Inferior parietal cortex (tissue), 1 donor: ENCODE data around the gene FAM135A.
"Not testable (repeated sequence)": the region's sequence is repeated elsewhere in the genome, so short reads cannot be mapped to it uniquely, and the experiment has no call there.

Experiments
- DNase-seq: peaks from one replicate; pipeline ENCODE4 v3.0.0-alpha.2; 2016; ENCODE audit errors: extremely low spot score

Gene FAM135A

GRCh38 chr6:70459699-70460098 is 46.4 kb downstream of the FAM135A start:
- not testable (repeated sequence) for DNase-seq

DNA sequence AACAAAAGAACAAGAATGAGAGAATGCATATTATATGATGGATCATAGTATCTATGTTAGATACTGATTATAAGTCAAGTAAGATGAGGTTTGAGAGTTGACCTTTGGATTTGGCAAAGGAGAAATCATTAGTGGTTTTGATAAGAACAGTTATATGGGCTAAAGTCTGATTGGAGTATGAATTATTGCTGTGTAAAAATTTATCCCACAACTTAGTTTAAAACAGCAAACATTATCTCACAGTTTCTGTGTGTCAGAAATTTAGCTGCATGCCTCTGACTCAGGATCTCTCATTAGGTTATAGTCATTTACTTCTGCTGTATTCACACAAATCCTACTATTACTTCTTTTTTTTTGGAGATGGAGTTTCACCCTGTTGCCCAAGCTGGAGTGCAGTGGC is 56.7 kb downstream of the FAM135A start:
- DNase-seq, result no peak

- DNase-seq, result not testable (repeated sequence)
These were observed 57.2 kb downstream of the FAM135A start for GRCh38 chr6:70470510-70470909.

DNA sequence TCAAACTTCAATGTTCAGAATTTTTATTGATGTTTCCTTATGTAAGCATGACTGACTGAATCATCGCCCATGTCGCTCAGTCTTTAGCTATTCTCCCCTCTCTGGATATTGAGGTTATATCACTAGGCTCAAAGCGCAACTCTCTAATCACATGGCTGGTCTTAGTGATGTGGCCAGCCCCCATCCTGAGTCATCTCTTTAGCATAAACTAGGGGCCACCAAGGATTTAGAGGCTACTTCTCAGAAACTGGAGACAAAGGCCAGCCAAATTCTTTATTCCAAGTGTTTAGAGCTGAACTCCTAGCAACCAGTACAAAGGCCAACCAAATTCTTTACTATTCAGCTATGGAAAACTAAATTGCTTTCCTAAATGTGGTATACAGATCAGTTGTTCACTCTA is 61.4 kb downstream of the FAM135A start:
- DNase-seq, result no peak

DNA sequence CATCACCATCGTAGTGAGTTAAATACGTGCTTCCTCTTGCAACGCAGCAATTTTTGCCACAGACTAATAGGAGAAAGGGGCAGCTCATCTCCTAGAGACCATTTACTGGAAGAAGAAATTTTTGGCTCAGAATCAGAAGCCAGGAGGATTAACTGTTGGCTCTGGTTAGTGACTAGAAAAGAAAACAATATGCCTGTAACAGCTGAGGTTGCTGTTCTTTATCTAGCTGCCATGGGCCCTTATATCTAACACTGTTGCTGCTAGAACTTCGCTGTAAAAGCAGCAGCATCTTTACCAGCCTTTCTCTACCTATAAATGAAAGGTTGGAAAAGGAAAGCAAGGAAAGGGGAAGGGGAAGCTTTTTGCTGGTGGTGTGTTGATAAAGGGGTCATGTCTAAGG is 65.9 kb downstream of the FAM135A start:
- no peak for DNase-seq

DNA sequence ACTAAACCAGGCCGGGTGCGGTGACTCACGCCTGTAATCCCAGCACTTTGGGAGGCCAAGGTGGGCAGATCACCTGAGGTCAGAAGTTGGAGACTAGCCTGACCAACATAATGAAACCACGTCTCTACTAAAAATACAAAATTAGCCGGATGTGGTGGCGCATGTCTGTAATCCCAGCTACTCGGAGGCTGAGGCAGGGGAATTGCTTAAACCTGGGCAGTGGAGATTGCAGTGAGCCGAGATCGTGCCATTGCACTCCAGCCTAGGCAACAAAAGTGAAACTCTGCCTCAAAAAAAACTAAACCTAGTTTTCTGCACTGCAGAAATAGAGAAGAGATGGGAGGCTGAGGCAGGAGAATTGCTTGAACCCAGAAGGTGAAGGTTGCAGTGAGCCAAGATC is 73.3 kb downstream of the FAM135A start:
- DNase-seq, result not testable (repeated sequence)

DNA sequence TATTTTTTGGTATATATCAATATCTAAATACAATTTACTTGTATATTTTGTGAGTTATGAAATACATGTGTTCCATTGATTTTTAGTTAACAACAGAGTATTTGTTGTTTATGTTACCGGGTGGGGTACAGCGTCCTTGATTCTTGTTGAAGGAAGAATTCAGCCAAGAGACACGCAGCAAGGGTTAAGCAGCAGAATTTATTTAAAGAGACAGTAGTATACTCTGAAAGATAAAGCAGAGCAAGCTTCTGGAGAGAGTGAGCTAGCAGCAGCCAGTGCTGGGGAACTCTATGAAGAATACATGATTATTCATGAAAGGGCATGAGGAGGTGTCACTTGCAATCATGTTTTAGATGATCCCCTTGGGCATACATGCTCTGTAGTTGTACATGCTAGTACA is 76.1 kb downstream of the FAM135A start:
- no peak for DNase-seq

GRCh38 chr6:70494833-70495232 is 81.5 kb downstream of the FAM135A start:
- no peak for DNase-seq

GRCh38 chr6:70495790-70496189 is 82.5 kb downstream of the FAM135A start:
- not testable (repeated sequence) for DNase-seq

- no peak for DNase-seq
These were observed 89.2 kb downstream of the FAM135A start for GRCh38 chr6:70502484-70502883.

DNA sequence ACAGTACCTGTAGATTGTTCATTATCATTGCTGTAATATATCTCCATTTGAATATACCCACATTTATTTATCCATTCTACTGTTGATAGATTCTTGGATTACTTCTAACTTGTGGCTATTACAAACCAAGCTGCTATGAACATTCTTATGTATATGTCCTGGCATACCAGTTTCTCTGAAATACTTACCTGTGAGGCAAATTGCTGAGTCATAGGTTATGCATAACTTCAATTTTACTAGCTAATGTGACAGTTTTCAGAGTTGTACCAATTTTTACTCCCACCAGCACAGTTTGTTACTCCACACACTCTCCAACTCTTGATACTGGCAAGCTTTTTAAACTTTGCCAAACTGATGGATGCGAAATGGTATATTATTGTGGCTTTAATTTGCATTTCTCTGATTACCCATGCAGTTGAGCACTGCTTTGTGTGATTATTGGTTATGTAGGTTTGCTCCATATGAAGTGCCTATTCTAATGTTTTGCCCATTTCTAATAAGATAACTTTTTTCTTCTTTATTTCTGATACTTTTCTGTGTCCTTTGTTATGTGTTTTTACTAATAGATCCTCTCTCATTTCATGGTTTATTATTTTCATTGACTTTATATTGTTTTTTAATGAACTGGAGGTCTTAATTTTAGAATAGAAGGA is 90.6 kb downstream of the FAM135A start:
- DNase-seq, result no peak

DNA sequence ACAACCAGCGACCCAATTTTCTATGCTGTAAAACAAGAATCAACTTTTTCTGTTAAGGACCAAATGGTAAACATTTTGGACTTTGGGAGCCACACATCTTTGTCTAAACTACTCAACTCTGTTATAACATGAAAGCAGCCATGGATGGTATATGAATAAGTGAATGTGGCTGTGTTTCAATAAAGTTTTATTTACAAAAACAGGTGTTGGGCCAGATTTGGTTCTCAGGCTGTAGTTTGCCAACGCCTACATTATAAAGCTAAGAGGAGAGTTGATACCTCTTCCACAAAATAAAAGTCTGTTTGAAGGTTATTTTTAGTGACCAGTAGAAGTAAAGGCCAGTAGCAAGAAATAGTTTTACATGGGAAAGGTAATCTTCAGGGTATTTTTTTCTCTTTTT is 93.0 kb downstream of the FAM135A start:
- DNase-seq, result no peak

- no peak for DNase-seq
These were observed 93.9 kb downstream of the FAM135A start for GRCh38 chr6:70507161-70507560.

DNA sequence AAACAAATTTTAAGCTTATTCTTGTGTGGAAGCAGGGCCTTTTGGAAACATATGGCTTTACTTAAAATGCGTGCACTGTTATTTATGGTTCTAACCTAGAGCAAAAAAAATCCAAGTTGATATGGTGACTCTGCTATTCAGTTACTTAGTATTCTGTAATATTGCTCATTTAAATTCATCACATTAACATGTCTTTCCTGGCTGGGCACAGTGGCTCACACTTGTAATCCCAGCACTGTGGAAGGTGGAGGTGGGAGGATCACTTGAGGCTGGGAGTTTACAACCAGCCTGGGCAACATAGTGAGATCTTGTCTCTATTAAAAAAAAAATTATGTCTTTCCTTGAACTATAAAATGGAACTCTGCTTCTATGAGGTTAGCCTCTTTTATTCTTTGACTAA is 95.6 kb downstream of the FAM135A start:
- DNase-seq, result no peak

GRCh38 chr6:70510600-70510999 is 97.3 kb downstream of the FAM135A start:
- DNase-seq, result no peak

- no peak for DNase-seq
These were observed 105.4 kb downstream of the FAM135A start for GRCh38 chr6:70518723-70519122.

GRCh38 chr6:70520575-70520974 is 107.3 kb downstream of the FAM135A start:
- no peak for DNase-seq

GRCh38 chr6:70524721-70525286 is 111.5 kb downstream of the FAM135A start:
- DNase-seq, result no peak

GRCh38 chr6:70527071-70527737 is 113.9 kb downstream of the FAM135A start:
- no peak for DNase-seq

- no peak for DNase-seq
These were observed 116.7 kb downstream of the FAM135A start for GRCh38 chr6:70530023-70530422.

GRCh38 chr6:70531133-70531532 is 117.8 kb downstream of the FAM135A start:
- DNase-seq, result no peak

DNA sequence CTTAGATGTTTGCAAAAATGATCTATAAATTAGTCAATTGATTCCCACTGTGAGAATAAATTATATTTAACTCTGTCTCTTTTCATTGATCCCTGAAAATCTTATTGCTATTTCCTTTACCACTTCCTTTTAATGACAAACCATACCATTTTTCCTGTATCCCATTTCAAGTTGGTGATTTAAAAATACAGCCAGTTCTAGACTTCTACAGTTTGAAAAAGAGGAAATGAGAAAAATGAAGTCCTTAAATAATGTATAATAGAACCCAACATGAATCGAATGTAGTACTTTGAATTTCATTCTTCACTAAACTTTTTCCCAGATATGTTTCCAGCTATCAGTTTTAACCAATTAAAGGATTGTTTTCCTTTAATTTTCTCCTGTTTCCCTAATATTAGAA is 124.0 kb downstream of the FAM135A start:
- DNase-seq, result no peak

- DNase-seq, result no peak
These were observed 125.1 kb downstream of the FAM135A start for GRCh38 chr6:70538376-70538775.
